Activated CD8-positive, alpha-beta T cell treated with anti-CD3 and anti-CD28 coated beads for 36 hours (primary cell): ENCODE measurements around the gene CCDC191. TPM values are rescaled to one million over a fixed set of nuclear protein-coding genes. Genes with fewer than 3 reads are reported as not detected.

ENCODE experiments used
- ATAC-seq: fragments of 200-7000 bp; cut with Tn5 transposase; one replicate; pipeline ENCODE4 v1.10.0; 2021; ENCODE audit warnings: mild to moderate bottlenecking, moderate library complexity
- CTCF ChIA-PET: fragments of 350-600 bp; sonication (Branson Sonifier 250); formaldehyde crosslinking; loops from one replicate; lab custom pipeline; 2021; ENCODE audit warnings: antibody characterized with exemption; lab: Charles Lee
- POLR2A ChIA-PET: fragments of 350-600 bp; sonication (Branson Sonifier 250); formaldehyde crosslinking; loops from one replicate; lab custom pipeline; 2021; ENCODE audit warnings: antibody characterized with exemption; lab: Charles Lee
- DNase-seq: peaks from one replicate; pipeline ENCODE4 v3.0.0-alpha.2; 2020
- H3K27ac Mint-ChIP-seq: one replicate; pipeline ENCODE4 v1.8.0; 2021; ENCODE audit warnings: mild to moderate bottlenecking, mixed read lengths
- H3K27me3 Mint-ChIP-seq: one replicate; pipeline ENCODE4 v1.8.0; 2021; ENCODE audit warnings: mixed read lengths
- H3K36me3 Mint-ChIP-seq: one replicate; pipeline ENCODE4 v1.8.0; 2021; ENCODE audit warnings: low read depth, mixed read lengths
- H3K4me1 Mint-ChIP-seq: one replicate; pipeline ENCODE4 v1.8.0; 2021; ENCODE audit warnings: low read depth, mixed read lengths
- H3K4me3 Mint-ChIP-seq: one replicate; pipeline ENCODE4 v1.8.0; 2021; ENCODE audit warnings: mild to moderate bottlenecking, moderate library complexity, mixed read lengths
- H3K9me3 Mint-ChIP-seq: one replicate; pipeline ENCODE4 v1.8.0; 2021; ENCODE audit warnings: mixed read lengths
- CTCF ChIP-seq: fragments of 200-600 bp; IDR thresholded peaks from one replicate; pipeline ENCODE4 v1.8.0; 2022; ENCODE audit warnings: antibody characterized with exemption, mild to moderate bottlenecking
- intact Hi-C: fragments of 100-400 bp; cut with micrococcal nuclease; formaldehyde crosslinking; loops from one replicate; pipeline ENCODE4 v1.10.0; 2022
- total RNA-seq, 2 experiments: library from RNA; stranded (reverse); gene quantifications; one replicate each; pipeline ENCODE4 v1.2.3, GENCODE V29; 2021

Gene CCDC191
- total RNA-seq, 2 experiments from 2014 or later, result 1.5 to 1.7 TPM

- DNase-seq, result no peak
- no peak overlapping the region for H3K4me3 Mint-ChIP-seq
- ChIA-PET POLR2A (no interaction called here), CTCF (no interaction called here)
- H3K36me3 Mint-ChIP-seq, result peaks cover 4% of the 10 kb centered on the region
- no peaks in the 10 kb centered on the region for H3K27me3 Mint-ChIP-seq
- H3K9me3 Mint-ChIP-seq, result no peaks in the 10 kb centered on the region
- no peak for TF ChIP-seq CTCF
- ATAC-seq, result no peak
- intact Hi-C loops, result no loop called here
- H3K4me1 Mint-ChIP-seq, result no peaks in the 10 kb centered on the region
- no peak overlapping the region for H3K27ac Mint-ChIP-seq
Measured at GRCh38 chr3:114043205-114043604, 13.1 kb downstream of the CCDC191 start.

DNA sequence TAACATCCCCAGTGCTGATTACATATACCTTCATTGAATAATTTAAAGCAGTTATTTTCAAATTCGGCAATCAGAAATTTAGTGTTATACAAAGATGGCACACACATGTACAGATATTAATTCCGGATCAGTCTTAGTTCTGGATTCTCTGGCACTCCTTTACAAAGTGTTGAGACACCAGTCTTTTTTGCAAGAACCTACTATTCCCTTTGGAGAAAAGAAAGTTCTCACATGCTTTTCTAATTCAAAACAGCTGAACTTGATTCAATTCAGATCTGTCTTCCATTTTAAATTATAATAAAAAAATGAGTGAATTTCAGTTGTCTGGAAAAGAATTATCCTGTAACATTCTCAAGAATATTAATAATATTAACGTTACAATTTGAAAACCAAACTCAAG is 20.4 kb downstream of the CCDC191 start:
- ChIA-PET CTCF (no interaction called here), POLR2A (no interaction called here)
- DNase-seq, result no peak
- ATAC-seq, result no peak
- H3K4me3 Mint-ChIP-seq, result no peak overlapping the region
- peaks cover 15% of the 10 kb centered on the region for H3K36me3 Mint-ChIP-seq
- intact Hi-C loops, result no loop called here
- no peaks in the 10 kb centered on the region for H3K27me3 Mint-ChIP-seq
- no peak for TF ChIP-seq CTCF
- H3K9me3 Mint-ChIP-seq, result no peaks in the 10 kb centered on the region
- no peak overlapping the region for H3K27ac Mint-ChIP-seq
- peaks cover 4% of the 10 kb centered on the region for H3K4me1 Mint-ChIP-seq

DNA sequence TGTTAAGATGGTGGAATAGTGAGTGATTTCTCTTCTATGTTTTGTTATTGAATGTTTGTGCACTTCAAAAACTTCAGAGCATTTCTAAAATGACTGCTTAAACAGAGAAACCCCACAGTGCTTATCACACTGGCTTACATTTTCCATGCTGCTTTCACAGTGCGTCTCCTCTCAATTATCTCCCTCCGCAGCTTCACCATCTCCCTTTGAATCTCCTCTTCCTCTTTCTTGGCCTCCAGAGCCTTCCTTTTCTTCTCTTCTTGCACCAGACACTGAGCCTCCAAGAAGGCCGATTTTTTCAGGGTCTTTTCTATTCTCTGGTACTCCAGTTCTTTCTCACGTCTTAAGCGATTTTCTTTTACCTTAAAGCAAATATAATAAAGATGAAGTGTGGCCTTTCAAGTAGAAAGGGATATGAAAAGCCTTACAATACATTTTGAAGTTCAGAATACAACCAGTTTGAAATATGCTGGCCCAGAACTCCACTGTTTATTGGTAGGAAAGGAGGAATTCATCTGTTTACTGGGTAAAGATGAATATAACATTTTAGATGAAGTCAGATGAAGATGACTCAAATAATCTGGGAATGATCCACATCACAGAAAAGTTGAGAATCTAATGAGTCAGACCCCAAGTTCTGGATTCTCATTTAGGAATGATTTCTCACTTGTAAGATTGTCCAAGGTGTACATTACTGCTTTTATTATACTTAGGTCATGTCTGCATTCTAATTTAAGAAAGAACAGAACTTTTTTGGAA is 21.4 kb downstream of the CCDC191 start:
- Mint-ChIP-seq H3K4me1 (peaks cover 4% of the 10 kb centered on the region), H3K9me3 (no peaks in the 10 kb centered on the region), H3K27ac (no peak overlapping the region), H3K4me3 (no peak overlapping the region), H3K27me3 (no peaks in the 10 kb centered on the region), H3K36me3 (peaks cover 15% of the 10 kb centered on the region)
- ATAC-seq (no peak), DNase-seq (no peak)
- TF ChIP-seq CTCF, result no peak
- ChIA-PET POLR2A (no interaction called here), CTCF (no interaction called here)
- intact Hi-C loops, result no loop called here

DNA sequence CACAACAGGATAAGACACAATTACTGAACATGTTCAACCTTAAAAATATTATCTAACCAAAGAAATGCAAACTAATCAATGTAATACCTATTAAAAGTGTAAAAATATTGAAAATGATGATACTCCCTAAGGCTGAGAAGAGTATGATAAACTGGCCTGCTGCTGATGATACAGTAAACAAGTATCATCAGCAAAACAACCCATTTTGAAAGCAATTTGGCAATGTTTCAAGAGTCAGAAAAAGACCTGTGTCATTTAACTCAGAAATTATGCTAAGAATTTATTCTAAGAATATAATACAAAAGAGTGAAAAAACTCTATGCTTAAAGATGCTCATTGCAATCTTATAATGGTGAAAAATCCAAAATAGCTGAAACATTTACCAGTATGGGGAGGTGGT is 22.1 kb downstream of the CCDC191 start:
- POLR2A ChIA-PET, result no interaction called here
- Mint-ChIP-seq H3K36me3 (peaks cover 15% of the 10 kb centered on the region), H3K27ac (no peak overlapping the region), H3K27me3 (no peaks in the 10 kb centered on the region), H3K9me3 (no peaks in the 10 kb centered on the region), H3K4me3 (no peak overlapping the region), H3K4me1 (peaks cover 4% of the 10 kb centered on the region)
- ATAC-seq, result no peak
- intact Hi-C loops, result no loop called here
- CTCF ChIA-PET, result no interaction called here
- DNase-seq, result no peak
- TF ChIP-seq CTCF, result no peak

GRCh38 chr3:114033721-114034120 is 22.6 kb downstream of the CCDC191 start:
- H3K4me3 Mint-ChIP-seq, result no peak overlapping the region
- H3K27me3 Mint-ChIP-seq, result no peaks in the 10 kb centered on the region
- H3K9me3 Mint-ChIP-seq, result no peaks in the 10 kb centered on the region
- ChIA-PET CTCF (no interaction called here), POLR2A (no interaction called here)
- H3K36me3 Mint-ChIP-seq, result peaks cover 15% of the 10 kb centered on the region
- no peak for DNase-seq
- peaks cover 4% of the 10 kb centered on the region for H3K4me1 Mint-ChIP-seq
- no peak for ATAC-seq
- H3K27ac Mint-ChIP-seq, result no peak overlapping the region
- TF ChIP-seq CTCF, result no peak
- intact Hi-C loops, result no loop called here
